A549 (cell line): ENCODE results near the gene SNTG2.

ENCODE experiments used
- CTCF ChIP-seq: fragments of >200 bp; sonication (Bioruptor Twin); formaldehyde crosslinking; IDR thresholded peaks from 3 replicates; pipeline ENCODE4 v1.5.1; 2016
- ELK1 ChIP-seq: fragments of 150-350 bp; IDR thresholded peaks from 2 replicates; pipeline ENCODE4 v1.6.1; 2014; ENCODE audit warnings: low read depth, mild to moderate bottlenecking, low read length
- FOSL2 ChIP-seq, 2 experiments: fragments of 450-650 bp in 1 of 2; fragments of >200 bp in 1 of 2; sonication (Bioruptor Twin) in 1 of 2; formaldehyde crosslinking; IDR thresholded peaks; 2 replicates each; pipeline versions ENCODE4 v1.5.0 to v1.6.1; 2016 to 2020; ENCODE audit warnings: mild to moderate bottlenecking in 1 of 2, moderate library complexity in 1 of 2
- HDAC2 ChIP-seq: fragments of 200-600 bp; sonication (generic); IDR thresholded peaks from 2 replicates; pipeline ENCODE4 v1.6.1; 2016
- MAX ChIP-seq: IDR thresholded peaks from 2 replicates; pipeline ENCODE4 v1.6.1; 2012
- NPAS2 ChIP-seq: fragments of 250-450 bp; sonication (Bioruptor Pico); IDR thresholded peaks from 2 replicates; pipeline ENCODE4 v1.8.0; 2022; ENCODE audit warnings: mild to moderate bottlenecking, moderate library complexity, borderline replicate concordance
- POLR2A ChIP-seq: IDR thresholded peaks from 2 replicates; pipeline ENCODE4 v1.6.1; 2012; ENCODE audit warnings: mild to moderate bottlenecking, low read length
- REST ChIP-seq: fragments of 200-600 bp; sonication (generic); IDR thresholded peaks from 2 replicates; pipeline ENCODE4 v1.6.1; 2016; ENCODE audit warnings: antibody characterized with exemption, mild to moderate bottlenecking, moderate library complexity
- RNF2 ChIP-seq: fragments of 200-600 bp; sonication (generic); IDR thresholded peaks from 2 replicates; pipeline ENCODE4 v1.6.1; 2016; ENCODE audit warnings: low read depth, mild to moderate bottlenecking, antibody characterized with exemption, moderate library complexity, borderline replicate concordance
- SMC3 ChIP-seq: fragments of >200 bp; sonication (Bioruptor Twin); formaldehyde crosslinking; IDR thresholded peaks from 3 replicates; pipeline ENCODE4 v1.6.1; 2018; ENCODE audit warnings: inconsistent platforms
- TP53 ChIP-seq: fragments of 250-450 bp; sonication (Bioruptor Pico); IDR thresholded peaks from 2 replicates; pipeline ENCODE4 v1.5.0; 2021; ENCODE audit warnings: mild to moderate bottlenecking, moderate library complexity
- ZFP36 ChIP-seq: fragments of 450-650 bp; IDR thresholded peaks from 2 replicates; pipeline ENCODE4 v1.6.1; 2014; ENCODE audit warnings: borderline replicate concordance; ENCODE audit not compliant: partially characterized antibody

GRCh38 chr2:1286929-1287328 lies 336.3 kb downstream of the SNTG2 start:
- TF ChIP-seq FOSL2 (IDR thresholded peaks at IDR 0.05) (no peak), FOSL2 (CRISPR knock-in tag; IDR thresholded peaks at IDR 0.05) (no peak), HDAC2 (no peak), CTCF (no peak), TP53 (CRISPR knock-in tag) (no peak), POLR2A (no peak), RNF2 (no peak), NPAS2 (CRISPR knock-in tag) (no peak), REST (no peak), SMC3 (no peak), ZFP36 (no peak), MAX (no peak), ELK1 (no peak)
